Left ventricle myocardium inferior (tissue), 1 donor: ENCODE measurements around the gene PIGR. TPM values are rescaled to one million over a fixed set of nuclear protein-coding genes. Genes with fewer than 3 reads are reported as not detected.

ENCODE experiments used
- DNase-seq: peaks from one replicate; pipeline ENCODE4 v3.0.0-alpha.2; 2020
- H3K27ac ChIP-seq: fragments of 200-600 bp; replicated peaks from 2 replicates; pipeline ENCODE4 v1.8.0; 2021
- H3K27me3 ChIP-seq: fragments of 200-600 bp; 2 replicates; pipeline ENCODE4 v1.8.0; 2021; ENCODE audit warnings: low read depth
- H3K36me3 ChIP-seq: fragments of 200-600 bp; 2 replicates; pipeline ENCODE4 v1.8.0; 2021
- H3K4me1 ChIP-seq: fragments of 200-600 bp; 2 replicates; pipeline ENCODE4 v1.8.0; 2021
- H3K4me3 ChIP-seq: fragments of 200-600 bp; 2 replicates; pipeline ENCODE4 v1.8.0; 2021; ENCODE audit warnings: mild to moderate bottlenecking, moderate library complexity
- H3K9me3 ChIP-seq: fragments of 200-600 bp; replicated peaks from 2 replicates; pipeline ENCODE4 v1.8.0; 2021
- CTCF ChIP-seq: fragments of 200-600 bp; IDR thresholded peaks from 2 replicates; pipeline ENCODE4 v1.8.0; 2021; ENCODE audit warnings: antibody characterized with exemption, mild to moderate bottlenecking, borderline replicate concordance
- intact Hi-C: fragments of 100-400 bp; cut with micrococcal nuclease; formaldehyde crosslinking; loops from one replicate; pipeline ENCODE4 v1.11.0; 2022
- total RNA-seq: library from RNA; stranded (reverse); fragmentation: NEBNext Ultra II Directional; extraction: Animal tissue kit (Norgen Biotek cat#: 25700); gene quantifications from one replicate; pipeline ENCODE4 v1.2.1, GENCODE V29; 2021
- donor health status: DM: no; HTN: yes; CAD: no; lungs with severe emphysema.

PIGR gene
- total RNA-seq, 1 donor from 2014 or later: 0.91 TPM

- Histone ChIP-seq H3K4me3 (no peak overlapping the region), H3K9me3 (no peaks in the 10 kb centered on the region), H3K4me1 (peaks cover 11% of the 10 kb centered on the region), H3K27ac (no peak overlapping the region), H3K36me3 (no peaks in the 10 kb centered on the region), H3K27me3 (peaks cover 29% of the 10 kb centered on the region)
- intact Hi-C loops: no loop called here
- TF ChIP-seq CTCF: no peak
- DNase-seq: no peak
Measured at GRCh38 chr1:206887701-206888100, 58.6 kb downstream of the PIGR start.

- Histone ChIP-seq H3K36me3 (no peaks in the 10 kb centered on the region), H3K4me1 (peaks cover 11% of the 10 kb centered on the region), H3K27ac (no peak overlapping the region), H3K9me3 (no peaks in the 10 kb centered on the region), H3K27me3 (peaks cover 20% of the 10 kb centered on the region), H3K4me3 (no peak overlapping the region)
- DNase-seq: no peak
- intact Hi-C loops: no loop called here
- TF ChIP-seq CTCF: no peak
Measured at GRCh38 chr1:206886831-206887230, 59.4 kb downstream of the PIGR start.

GRCh38 chr1:206885341-206886060, 60.8 kb downstream of the PIGR start:
- no peaks in the 10 kb centered on the region for H3K36me3 ChIP-seq
- intact Hi-C loops: no loop called here
- no peak for DNase-seq
- no peak for TF ChIP-seq CTCF
- peaks cover 4% of the 10 kb centered on the region for H3K4me1 ChIP-seq
- no peak overlapping the region for H3K4me3 ChIP-seq
- H3K27me3 ChIP-seq: peaks cover 17% of the 10 kb centered on the region
- no peak overlapping the region for H3K27ac ChIP-seq
- H3K9me3 ChIP-seq: no peaks in the 10 kb centered on the region

GRCh38 chr1:206883876-206884275, 62.4 kb downstream of the PIGR start:
- Histone ChIP-seq H3K36me3 (no peaks in the 10 kb centered on the region), H3K4me3 (no peak overlapping the region), H3K27ac (no peak overlapping the region), H3K27me3 (peaks cover 17% of the 10 kb centered on the region), H3K4me1 (no peaks in the 10 kb centered on the region), H3K9me3 (peaks cover 8% of the 10 kb centered on the region)
- no peak for TF ChIP-seq CTCF
- intact Hi-C loops: no loop called here
- DNase-seq: no peak

- H3K36me3 ChIP-seq: no peaks in the 10 kb centered on the region
- TF ChIP-seq CTCF: no peak
- DNase-seq: no peak
- no peaks in the 10 kb centered on the region for H3K4me1 ChIP-seq
- H3K4me3 ChIP-seq: no peak overlapping the region
- intact Hi-C loops: no loop called here
- peaks cover 15% of the 10 kb centered on the region for H3K9me3 ChIP-seq
- H3K27ac ChIP-seq: no peak overlapping the region
- H3K27me3 ChIP-seq: peaks cover 17% of the 10 kb centered on the region
Measured at GRCh38 chr1:206883160-206883559, 63.1 kb downstream of the PIGR start.
